Fibroblast of skin of left quadriceps (primary cell): Measurements from ENCODE around the gene NPIPB12.
"Not testable (repeated sequence)": the region's sequence is repeated elsewhere in the genome, so short reads cannot be mapped to it uniquely, and the experiment has no call there.

Source experiments
- DNase-seq, 2 experiments: peaks; one replicate each; pipeline ENCODE4 v3.0.0-alpha.2; 2013; ENCODE audit warnings: low read depth in 2 of 2

NPIPB12 gene

DNA sequence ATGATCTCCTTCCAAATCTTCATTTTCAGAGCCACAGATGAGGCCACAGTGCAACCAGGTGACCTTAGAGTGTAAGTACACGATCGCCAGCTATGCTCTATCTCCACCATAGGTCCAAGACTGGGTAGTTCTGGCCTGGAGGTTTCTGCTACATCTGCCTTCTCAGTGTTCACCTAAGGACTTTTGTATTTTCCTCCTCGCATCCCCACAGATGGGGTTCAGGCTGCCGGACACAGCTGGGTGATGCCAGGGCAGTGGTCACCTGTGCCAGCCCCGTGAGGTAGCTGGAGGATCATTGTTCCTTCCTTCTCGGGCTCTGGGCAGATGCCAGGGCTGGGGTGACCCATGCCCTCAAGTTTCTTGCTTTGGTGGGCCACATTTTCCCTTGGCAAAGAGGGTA is at the start of gene NPIPB12:
NPIPB12 (minus strand) TSS at position 101 of the 400 bp plus-strand sequence.
- not testable (repeated sequence) for DNase-seq

DNA sequence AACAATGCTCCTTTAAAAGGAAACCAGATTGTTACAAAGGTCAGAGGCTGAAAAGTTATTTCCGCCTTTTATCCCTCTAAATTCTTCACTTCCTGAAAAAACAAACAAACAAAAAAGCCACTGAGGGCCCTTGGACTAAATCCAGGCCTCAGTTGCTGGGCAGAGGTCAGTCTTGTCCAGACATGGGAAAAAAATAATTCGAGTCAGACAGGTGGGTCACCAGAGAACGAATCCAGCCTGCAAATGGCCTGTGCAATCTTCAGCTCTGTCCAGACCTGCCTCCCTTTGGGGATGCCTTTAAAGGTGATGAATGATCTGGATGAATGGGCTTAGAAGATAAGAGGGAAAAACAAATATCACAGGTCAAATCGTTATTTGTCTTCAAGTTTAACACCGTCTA is 15.3 kb upstream of the NPIPB12 start:
- not testable (repeated sequence) for DNase-seq

DNA sequence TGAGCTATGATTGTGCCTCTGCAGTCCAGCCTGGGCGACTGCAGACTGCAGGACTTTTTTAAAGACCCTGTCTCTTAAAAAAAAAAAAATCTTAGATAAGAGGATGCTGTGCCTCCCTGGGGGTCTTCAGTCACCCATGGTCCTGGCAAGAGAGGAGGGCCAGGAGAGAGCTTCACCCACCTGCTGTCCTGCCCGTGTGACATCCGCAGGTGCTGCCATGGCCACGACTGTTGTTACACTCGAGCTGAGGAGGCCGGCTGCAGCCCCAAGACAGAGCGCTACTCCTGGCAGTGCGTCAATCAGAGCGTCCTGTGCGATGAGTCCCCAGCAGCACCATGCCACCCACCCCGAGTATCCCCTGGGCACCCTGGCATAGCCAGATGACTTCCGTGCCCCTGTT is 23.9 kb downstream of the NPIPB12 start:
- DNase-seq = not testable (repeated sequence)

DNA sequence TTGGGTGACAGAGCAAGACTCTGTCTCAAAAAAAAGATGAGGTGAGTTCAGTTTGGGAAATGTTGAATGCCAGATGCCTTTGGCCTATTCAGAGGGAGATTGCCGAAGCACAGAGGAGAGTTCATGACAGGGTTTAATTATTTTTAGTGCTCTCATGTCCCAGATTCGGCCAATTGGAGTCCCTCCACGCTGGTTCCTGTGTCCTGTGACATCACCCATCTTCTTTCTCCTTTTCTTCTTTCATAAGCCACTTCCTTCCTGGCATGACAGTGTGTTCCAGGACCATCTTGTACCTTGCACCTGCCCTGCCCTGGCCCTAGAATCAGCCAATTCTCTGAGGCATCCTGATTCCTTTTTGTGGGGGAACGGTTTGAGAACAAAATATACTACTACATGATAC is 34.1 kb downstream of the NPIPB12 start:
- DNase-seq = not testable (repeated sequence)

DNA sequence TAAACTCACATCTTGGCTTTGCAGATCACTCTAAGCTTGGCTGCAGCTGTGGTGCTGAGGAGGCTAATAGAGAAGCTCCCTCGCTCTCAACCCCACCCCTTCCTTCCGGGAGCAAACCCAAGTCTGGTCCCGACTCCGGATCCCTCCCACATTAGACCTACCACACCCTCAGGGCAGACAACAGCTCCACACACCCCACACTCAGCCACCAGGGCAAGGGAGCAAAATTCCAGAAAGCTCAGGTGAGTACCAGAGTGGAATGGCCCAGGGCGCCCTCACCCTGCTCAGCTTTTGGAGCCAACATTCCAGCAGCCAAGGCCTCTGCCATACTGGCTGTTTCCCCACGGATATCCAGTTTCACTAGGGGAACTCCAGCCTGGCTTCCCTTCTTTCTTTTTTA is 36.5 kb downstream of the NPIPB12 start:
- not testable (repeated sequence) for DNase-seq

DNA sequence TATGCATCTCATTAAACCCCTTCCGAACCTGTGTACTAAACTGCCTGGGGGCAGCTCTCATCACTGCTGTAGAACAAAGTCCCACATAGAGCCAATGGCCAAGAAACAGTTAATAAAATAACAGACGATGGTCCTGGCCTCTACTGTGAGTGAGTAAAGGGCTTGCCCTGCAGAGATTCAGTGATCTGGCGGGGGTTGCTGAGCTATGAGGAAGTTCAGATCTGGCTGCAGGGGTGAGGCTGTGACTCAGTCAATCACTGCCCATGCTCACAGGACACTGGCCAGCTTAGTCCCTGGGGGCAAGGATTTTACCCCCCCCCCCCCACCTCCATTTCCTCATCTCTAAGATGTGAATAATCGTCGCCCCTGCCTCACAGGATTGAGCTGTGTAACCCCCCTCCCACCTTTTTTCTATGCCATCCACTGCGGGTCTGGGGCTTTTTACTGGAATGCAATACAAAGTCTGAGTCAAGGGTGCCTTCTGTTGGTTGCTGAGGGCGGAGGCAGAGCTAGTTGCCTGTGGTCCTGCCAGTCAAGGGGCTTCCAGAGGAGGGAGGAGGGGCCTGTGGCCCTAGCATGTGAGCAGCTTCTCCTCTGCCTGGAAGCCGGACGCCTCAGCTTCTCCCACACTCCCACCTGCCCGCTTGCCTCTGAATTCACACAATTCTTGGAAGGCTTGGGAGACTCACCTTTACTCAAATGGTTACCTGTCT is 38.4 kb downstream of the NPIPB12 start:
- DNase-seq = not testable (repeated sequence)

DNA sequence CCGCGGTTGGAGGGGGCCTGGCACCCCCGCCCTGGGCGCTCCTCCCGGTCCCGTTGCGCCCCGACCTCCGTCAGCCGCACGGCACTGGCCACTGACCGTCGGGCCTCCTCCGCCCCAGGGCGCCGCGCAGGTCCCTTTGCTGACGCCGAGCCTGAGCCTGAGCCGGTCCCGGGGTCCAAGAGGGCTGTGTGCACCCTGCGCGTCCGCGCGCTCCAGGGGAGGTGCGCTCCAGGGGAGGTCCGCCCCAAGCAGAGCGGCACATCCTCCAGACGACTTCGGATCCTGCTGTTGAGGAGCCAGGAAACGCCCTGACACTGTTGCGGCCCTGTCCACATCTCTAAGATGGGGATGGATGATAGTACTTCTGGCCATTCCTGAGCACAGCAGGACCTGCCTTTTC is 39.3 kb downstream of the NPIPB12 start:
- DNase-seq = not testable (repeated sequence)

DNA sequence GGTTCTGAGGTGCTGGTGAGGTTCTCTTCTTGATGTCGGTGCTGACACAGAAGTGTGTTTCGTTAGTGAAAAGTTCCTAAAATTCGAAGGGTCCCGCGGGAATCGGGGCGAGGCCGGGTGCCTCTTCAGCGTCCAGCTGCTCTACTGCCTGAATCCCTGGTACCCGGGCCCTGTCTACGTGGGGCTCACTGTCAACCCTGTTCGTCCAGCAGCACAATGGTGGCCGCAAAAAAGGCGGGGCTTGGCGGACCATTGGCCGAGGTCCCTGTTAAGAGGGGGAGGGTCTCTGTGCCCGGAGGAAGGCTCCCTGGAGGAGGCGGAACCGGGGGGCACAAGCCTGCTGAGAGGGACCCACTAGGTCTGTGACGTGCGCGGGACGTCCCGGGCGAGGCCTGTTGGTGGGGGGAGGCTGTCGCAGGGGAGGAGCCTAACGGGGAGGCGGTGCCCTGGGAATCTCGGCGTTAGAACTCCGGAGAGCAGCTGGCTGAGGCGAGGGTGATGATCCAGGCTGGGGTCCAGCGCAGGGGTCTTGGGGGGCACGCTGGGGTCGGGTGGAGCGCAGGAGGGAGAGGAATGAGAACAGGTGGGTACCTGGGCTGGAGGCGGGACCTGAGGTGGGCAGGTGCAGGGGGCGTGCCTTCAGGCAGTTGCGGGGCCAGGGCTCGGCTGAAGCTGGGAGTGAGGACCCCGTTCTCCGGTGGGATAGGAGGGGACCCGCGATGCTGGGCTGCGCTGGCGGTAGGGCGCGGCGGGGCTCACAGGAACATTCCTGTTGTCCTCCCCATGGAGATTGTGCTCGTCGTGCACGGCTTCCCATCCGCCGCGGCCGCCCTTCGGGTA is 40.0 kb downstream of the NPIPB12 start:
- not testable (repeated sequence) for DNase-seq

DNA sequence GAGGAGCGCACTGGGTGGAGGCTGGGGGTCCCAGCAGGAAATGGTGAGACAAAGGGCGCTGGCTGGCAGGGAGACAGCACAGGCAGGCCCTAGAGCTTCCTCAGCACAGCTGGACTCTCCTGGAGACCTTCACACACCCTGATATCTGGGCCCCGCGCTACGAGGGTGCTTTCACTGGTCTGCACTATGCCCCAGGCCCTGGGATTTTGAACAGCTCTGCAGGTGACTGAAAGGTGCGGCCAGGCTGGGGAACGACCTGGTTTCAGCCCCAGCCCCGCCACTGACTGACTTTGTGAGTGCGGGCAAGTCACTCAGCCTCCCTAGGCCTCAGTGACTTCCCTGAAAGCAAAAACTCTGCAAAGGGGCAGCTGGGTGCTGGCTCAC is 45.6 kb downstream of the NPIPB12 start:
- not testable (repeated sequence) for DNase-seq

DNA sequence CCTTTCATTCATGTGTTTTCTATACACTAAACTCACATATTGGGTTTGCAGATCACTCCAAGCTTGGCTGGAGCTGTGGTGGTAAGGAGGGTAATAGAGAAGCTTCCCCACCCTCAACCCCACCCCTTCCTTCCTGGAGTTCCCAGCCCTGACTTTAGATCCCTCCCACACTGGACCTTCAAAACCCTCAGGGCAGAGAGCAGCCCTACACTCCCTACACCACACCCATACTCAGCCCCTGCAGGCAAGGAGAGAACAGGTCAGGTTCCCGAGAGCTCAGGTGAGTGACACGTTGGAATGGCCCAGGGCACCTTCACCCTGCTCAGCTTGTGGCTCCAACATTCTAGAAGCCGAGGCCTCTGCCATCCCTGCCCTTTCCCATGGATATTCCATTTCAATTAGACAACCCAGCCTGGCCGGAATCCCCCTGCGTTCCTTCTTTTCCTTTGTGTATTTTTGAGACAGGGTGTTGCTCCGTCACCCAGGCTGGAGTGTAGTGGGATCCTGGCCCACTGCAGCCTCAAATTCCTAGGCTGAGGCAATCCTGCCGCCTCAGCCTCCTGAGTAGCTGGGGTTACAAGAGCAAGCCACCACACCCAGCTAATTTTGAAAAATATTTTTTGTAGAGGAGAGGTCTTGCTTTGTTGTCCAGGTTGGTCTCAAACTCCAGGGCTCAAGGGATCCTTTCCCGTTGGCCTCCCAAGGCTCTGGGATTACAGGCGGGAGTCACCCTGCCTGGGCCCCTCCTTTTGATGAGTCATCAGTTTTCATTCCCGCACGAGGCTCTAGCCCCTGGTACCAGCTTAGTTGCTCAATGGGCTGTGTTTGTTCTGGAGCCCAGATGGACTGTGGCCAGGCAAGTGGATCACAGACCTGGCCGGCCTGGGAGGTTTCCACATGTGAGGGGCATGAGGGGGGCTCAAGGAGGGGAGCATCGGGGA is 46.2 kb downstream of the NPIPB12 start, which contains the start of gene SULT1A4:
SULT1A4 (plus strand) TSS at position 208 of the 941 bp plus-strand sequence. CDS start 1,473 bp downstream, outside the sequence.
- not testable (repeated sequence) for DNase-seq

DNA sequence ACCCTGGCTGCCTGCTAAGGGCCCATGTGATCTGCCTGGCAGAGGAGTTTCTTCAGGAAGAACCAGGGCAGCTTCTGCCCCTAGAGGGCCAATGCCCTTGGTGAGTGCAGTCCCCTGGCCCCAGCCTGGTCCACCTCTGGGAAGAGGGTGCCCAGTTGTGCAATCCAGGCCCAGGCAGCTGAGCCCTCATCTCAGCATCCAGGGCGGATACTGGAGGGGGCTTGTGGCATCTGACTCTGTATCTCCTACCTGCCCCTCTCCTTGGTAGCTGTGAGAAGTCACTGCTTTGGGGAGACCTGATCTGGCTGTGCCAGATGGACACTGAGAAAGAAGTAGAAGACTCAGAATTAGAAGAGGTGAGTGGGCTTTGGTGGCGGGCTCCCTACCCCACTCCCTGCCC is 48.5 kb downstream of the NPIPB12 start:
- DNase-seq = not testable (repeated sequence)

DNA sequence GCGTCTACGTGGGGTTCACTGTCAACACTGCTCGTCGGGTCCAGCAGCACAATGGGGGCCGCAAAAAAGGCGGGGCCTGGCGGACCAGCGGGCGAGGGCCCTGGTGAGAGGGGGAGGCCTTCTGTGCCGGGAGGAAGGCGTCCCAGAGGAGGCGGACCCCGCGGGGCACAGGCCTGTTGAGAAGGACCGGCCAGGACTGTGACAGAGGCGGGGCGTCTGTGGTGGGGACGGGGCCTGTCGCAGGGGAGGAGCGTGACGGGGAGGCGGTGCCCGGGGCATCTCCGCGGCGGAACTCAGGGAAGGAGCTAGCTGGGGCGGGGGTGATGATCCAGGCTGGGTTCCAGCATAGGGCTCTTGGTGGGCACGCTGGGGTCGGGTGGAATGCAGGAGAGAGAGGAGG is 51.4 kb downstream of the NPIPB12 start:
- DNase-seq = not testable (repeated sequence)

DNA sequence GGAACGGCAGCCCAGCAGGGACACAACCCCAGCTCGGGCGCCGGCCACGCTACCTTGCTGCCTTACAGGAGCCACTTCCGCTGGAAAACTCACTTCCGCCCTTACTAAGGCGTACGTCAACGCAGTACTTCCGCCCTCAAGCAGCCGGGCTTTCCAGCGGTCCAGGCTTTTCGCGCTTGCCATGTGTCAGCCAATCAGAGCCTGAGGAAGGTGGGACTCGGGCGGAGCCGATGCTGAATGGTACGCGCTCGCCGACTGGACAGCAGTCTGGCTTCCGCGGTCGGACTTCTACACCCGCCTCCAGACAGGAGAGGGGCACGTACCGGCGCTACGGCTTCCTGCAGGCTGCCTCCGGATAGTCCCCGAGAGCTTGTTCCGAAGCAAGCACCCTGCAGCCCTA is 51.9 kb downstream of the NPIPB12 start, which contains the start of the genes BOLA2 and SLX1B:
BOLA2 (minus strand) TSS at position 83 of the 400 bp plus-strand sequence. CDS start 98 bp downstream, outside the sequence.
SLX1B (plus strand) TSS at position 265 of the 400 bp plus-strand sequence.
- DNase-seq = not testable (repeated sequence)

DNA sequence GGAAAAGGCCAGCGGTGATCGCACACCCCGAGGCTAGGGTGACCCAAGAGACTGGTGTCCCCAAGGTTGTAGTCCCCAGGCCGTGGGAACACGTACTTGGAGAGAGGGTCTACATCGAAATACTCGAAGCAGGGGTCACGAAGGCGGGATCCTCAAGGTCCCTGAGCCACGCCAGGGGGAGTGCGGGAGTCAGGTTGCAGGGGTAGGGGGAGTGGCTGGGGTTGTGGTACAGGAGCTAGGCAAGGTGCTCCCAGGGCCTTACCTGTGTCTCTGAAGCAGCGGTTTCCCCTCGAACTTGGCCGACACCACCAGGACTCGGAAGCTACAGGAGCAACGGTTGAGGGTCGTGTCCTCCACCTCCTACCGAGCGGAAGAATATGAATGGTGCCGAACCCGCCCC is 52.5 kb downstream of the NPIPB12 start:
- DNase-seq = not testable (repeated sequence)
